CD4-positive, alpha-beta T cell (primary cell): ENCODE results near the gene ROPN1B. TPM values are rescaled to one million over a fixed set of nuclear protein-coding genes. Genes with fewer than 3 reads are reported as not detected.

Experiments
- ATAC-seq: fragments of 200-7000 bp; cut with Tn5 transposase; one replicate; pipeline ENCODE4 v1.10.0; 2022; ENCODE audit warnings: mild to moderate bottlenecking; ENCODE audit not compliant: poor library complexity
- CTCF ChIA-PET: fragments of 350-600 bp; sonication (Branson Sonifier 250); formaldehyde crosslinking; loops from one replicate; lab custom pipeline; 2021; ENCODE audit warnings: antibody characterized with exemption, inconsistent platforms; lab: Charles Lee
- POLR2A ChIA-PET: fragments of 350-600 bp; sonication (Branson Sonifier 250); formaldehyde crosslinking; loops from one replicate; lab custom pipeline; 2021; ENCODE audit warnings: antibody characterized with exemption, inconsistent platforms; lab: Charles Lee
- DNase-seq, 14 experiments: peaks; one replicate each; pipeline ENCODE4 v3.0.0-alpha.2; 2013 to 2020; ENCODE audit warnings: mixed read lengths in 2 of 14
- H3K27ac ChIP-seq, 2 donors: one replicate each; pipeline versions ENCODE4 v1.5.1 to v1.7.0; 2013; ENCODE audit warnings: low read length in 2 of 2, low read depth in 1 of 2, mild to moderate bottlenecking in 1 of 2
- H3K27me3 ChIP-seq, 2 experiments: 1 replicate in 1 of 2; 2 replicates in 1 of 2; pipeline versions ENCODE4 v1.6.1 to v1.7.0; 2013; ENCODE audit warnings: low read length in 2 of 2, control low read depth in 1 of 2, mild to moderate bottlenecking in 1 of 2, moderate library complexity in 1 of 2; ENCODE audit not compliant: insufficient read depth in 2 of 2, control insufficient read depth in 1 of 2
- H3K36me3 ChIP-seq: one replicate; pipeline ENCODE4 v1.6.1; 2013; ENCODE audit warnings: low read length, control low read depth; ENCODE audit not compliant: insufficient read depth
- H3K4me1 ChIP-seq: one replicate; pipeline ENCODE4 v1.6.1; 2013; ENCODE audit warnings: low read length, control low read depth; ENCODE audit not compliant: insufficient read depth
- H3K4me3 ChIP-seq: one replicate; pipeline ENCODE4 v1.5.1; 2013; ENCODE audit warnings: mild to moderate bottlenecking, low read length, moderate library complexity
- H3K9me3 ChIP-seq, 2 experiments: 1 replicate in 1 of 2; 2 replicates in 1 of 2; pipeline versions ENCODE4 v1.6.1 to v1.7.0; 2013; ENCODE audit warnings: low read length in 2 of 2, mild to moderate bottlenecking in 2 of 2, control low read depth in 1 of 2, moderate library complexity in 1 of 2; ENCODE audit not compliant: control insufficient read depth in 1 of 2, insufficient read depth in 1 of 2
- H3K27ac Mint-ChIP-seq: one replicate; pipeline ENCODE4 v1.8.0; 2020; ENCODE audit warnings: mixed read lengths
- H3K27me3 Mint-ChIP-seq: one replicate; pipeline ENCODE4 v1.8.0; 2021; ENCODE audit warnings: mixed read lengths
- H3K36me3 Mint-ChIP-seq: one replicate; pipeline ENCODE4 v1.8.0; 2021; ENCODE audit warnings: low read depth, mixed read lengths
- H3K4me1 Mint-ChIP-seq: one replicate; pipeline ENCODE4 v1.8.0; 2021; ENCODE audit warnings: low read depth, mixed read lengths
- H3K4me3 Mint-ChIP-seq: one replicate; pipeline ENCODE4 v1.8.0; 2020; ENCODE audit warnings: mild to moderate bottlenecking, mixed read lengths
- H3K9me3 Mint-ChIP-seq: one replicate; pipeline ENCODE4 v1.8.0; 2020; ENCODE audit warnings: mixed read lengths
- CTCF ChIP-seq: fragments of 200-600 bp; IDR thresholded peaks from one replicate; pipeline ENCODE4 v1.8.0; 2022; ENCODE audit warnings: antibody characterized with exemption, mild to moderate bottlenecking
- intact Hi-C, 2 experiments: fragments of 100-400 bp; cut with DNase I in 1 of 2; cut with micrococcal nuclease in 1 of 2; formaldehyde crosslinking; loops; one replicate each; pipeline versions ENCODE4 v1.15.1 to v1.9.0; 2023 to 2025; cut with DNase I, micrococcal nuclease
- total RNA-seq, 174 experiments: library from RNA in 2 of 174; stranded (reverse) in 2 of 174; gene quantifications; one replicate each; pipeline ENCODE4 v1.2.3 and lab custom pipeline; 2021 to 2026

The ROPN1B gene
- total RNA-seq, 2 experiments from 2014 or later, result 0.25 TPM; not detected in 1

GRCh38 chr3:126016616-126017015 is 47.6 kb downstream of the ROPN1B start:
- DNase-seq (no peak), ATAC-seq (no peak)
- H3K36me3 ChIP-seq, result peaks cover 30% of the 10 kb centered on the region
- ChIA-PET POLR2A (no interaction called here), CTCF (no interaction called here)
- no peaks in the 10 kb centered on the region for H3K27me3 ChIP-seq
- no peak overlapping the region for H3K4me3 Mint-ChIP-seq
- no peak overlapping the region for H3K4me3 ChIP-seq
- H3K4me1 Mint-ChIP-seq, result no peaks in the 10 kb centered on the region
- no peaks in the 10 kb centered on the region for H3K9me3 Mint-ChIP-seq
- intact Hi-C loops, result no loop called here
- peaks cover 0 to 3% of the 10 kb centered on the region in 2 experiments for H3K9me3 ChIP-seq
- H3K36me3 Mint-ChIP-seq, result peaks cover 72% of the 10 kb centered on the region
- H3K27ac Mint-ChIP-seq, result no peak overlapping the region
- no peaks in the 10 kb centered on the region for H3K4me1 ChIP-seq
- no peak overlapping the region for H3K27ac ChIP-seq
- TF ChIP-seq CTCF, result no peak
- H3K27me3 Mint-ChIP-seq, result no peaks in the 10 kb centered on the region

- Histone ChIP-seq H3K9me3 (no peaks in the 10 kb centered on the region), H3K4me3 (no peak overlapping the region), H3K36me3 (peaks cover 23% of the 10 kb centered on the region), H3K27ac (no peak overlapping the region), H3K27me3 (no peaks in the 10 kb centered on the region), H3K4me1 (no peaks in the 10 kb centered on the region)
- Mint-ChIP-seq H3K4me3 (no peak overlapping the region), H3K27me3 (no peaks in the 10 kb centered on the region), H3K9me3 (no peaks in the 10 kb centered on the region), H3K4me1 (no peaks in the 10 kb centered on the region), H3K27ac (no peak overlapping the region), H3K36me3 (peaks cover 70% of the 10 kb centered on the region)
- TF ChIP-seq CTCF, result no peak
- intact Hi-C loops, result no loop called here
- DNase-seq (no peak), ATAC-seq (no peak)
- CTCF ChIA-PET, result no interaction called here
- POLR2A ChIA-PET, result no interaction called here
Measured at GRCh38 chr3:126017362-126017761, 48.4 kb downstream of the ROPN1B start.

GRCh38 chr3:126018545-126018944 is 49.6 kb downstream of the ROPN1B start:
- Histone ChIP-seq H3K9me3 (no peaks in the 10 kb centered on the region), H3K4me1 (no peaks in the 10 kb centered on the region), H3K36me3 (peaks cover 23% of the 10 kb centered on the region), H3K27me3 (no peaks in the 10 kb centered on the region), H3K27ac (no peak overlapping the region), H3K4me3 (no peak overlapping the region)
- ChIA-PET POLR2A (no interaction called here), CTCF (no interaction called here)
- ATAC-seq (no peak), DNase-seq (no peak)
- Mint-ChIP-seq H3K4me1 (no peaks in the 10 kb centered on the region), H3K36me3 (peaks cover 69% of the 10 kb centered on the region), H3K9me3 (no peaks in the 10 kb centered on the region), H3K27me3 (no peaks in the 10 kb centered on the region), H3K4me3 (no peak overlapping the region), H3K27ac (no peak overlapping the region)
- intact Hi-C loops, result no loop called here
- TF ChIP-seq CTCF, result no peak
